GM23338 (cell line): ENCODE data around the gene TMEM163. TPM values are rescaled to one million over a fixed set of nuclear protein-coding genes. Genes with fewer than 3 reads are reported as not detected.

Experiments used
- ATAC-seq: fragments of 200-7000 bp; cut with Tn5 transposase; 3 replicates; pipeline ENCODE4 v1.9.1; 2020
- DNase-seq: peaks from one replicate; pipeline ENCODE4 v3.0.0-alpha.2; 2015; ENCODE audit warnings: low spot score
- H2AFZ ChIP-seq: fragments of 200-600 bp; sonication (generic); 2 replicates; pipeline ENCODE4 v1.8.0; 2016; ENCODE audit warnings: antibody characterized with exemption, mild to moderate bottlenecking, moderate library complexity
- H3F3A ChIP-seq: fragments of 200-600 bp; sonication (generic); replicated peaks from 2 replicates; pipeline ENCODE4 v1.8.0; 2017; ENCODE audit warnings: antibody characterized with exemption, mixed run types, low read depth
- H3K27ac ChIP-seq: fragments of 200-600 bp; sonication (generic); 2 replicates; pipeline ENCODE4 v1.6.1; 2016; ENCODE audit warnings: low read depth
- H3K27me3 ChIP-seq: fragments of 200-600 bp; sonication (generic); 2 replicates; pipeline ENCODE4 v1.8.0; 2016; ENCODE audit warnings: mild to moderate bottlenecking, mixed run types, moderate library complexity; ENCODE audit not compliant: insufficient read depth
- H3K36me3 ChIP-seq: fragments of 200-600 bp; sonication (generic); 2 replicates; pipeline ENCODE4 v1.8.0; 2016; ENCODE audit warnings: mild to moderate bottlenecking; ENCODE audit not compliant: insufficient read depth
- H3K4me1 ChIP-seq: fragments of 200-600 bp; sonication (generic); 2 replicates; pipeline ENCODE4 v1.8.0; 2016; ENCODE audit warnings: mild to moderate bottlenecking, moderate library complexity; ENCODE audit not compliant: insufficient read depth
- H3K4me2 ChIP-seq: fragments of 200-600 bp; sonication (generic); 2 replicates; pipeline ENCODE4 v1.7.1; 2017; ENCODE audit warnings: mixed run types
- H3K4me3 ChIP-seq: fragments of 200-600 bp; sonication (generic); 2 replicates; pipeline ENCODE4 v1.6.1; 2016; ENCODE audit warnings: mixed run types
- H3K79me2 ChIP-seq: fragments of 200-600 bp; sonication (generic); replicated peaks from 2 replicates; pipeline ENCODE4 v1.8.0; 2017; ENCODE audit warnings: mild to moderate bottlenecking; ENCODE audit not compliant: insufficient read depth
- H3K9me2 ChIP-seq: fragments of 200-600 bp; sonication (generic); 2 replicates; pipeline ENCODE4 v1.8.0; 2017; ENCODE audit not compliant: insufficient read depth
- H4K20me1 ChIP-seq: fragments of 200-600 bp; sonication (generic); replicated peaks from 2 replicates; pipeline ENCODE4 v1.8.0; 2017; ENCODE audit warnings: mild to moderate bottlenecking; ENCODE audit not compliant: insufficient read depth
- H3K27ac Mint-ChIP-seq: 2 replicates; pipeline ENCODE4 v1.8.0; 2020; ENCODE audit warnings: inconsistent platforms, mild to moderate bottlenecking, moderate library complexity, mixed read lengths
- H3K27me3 Mint-ChIP-seq: 3 replicates; pipeline ENCODE4 v1.8.0; 2022; ENCODE audit warnings: low read depth, mild to moderate bottlenecking, moderate library complexity, mixed read lengths, inconsistent platforms; ENCODE audit not compliant: insufficient read depth, poor library complexity
- H3K36me3 Mint-ChIP-seq: 3 replicates; pipeline ENCODE4 v1.8.0; 2021; ENCODE audit warnings: low read depth, mild to moderate bottlenecking, inconsistent platforms, moderate library complexity, mixed read lengths
- H3K4me1 Mint-ChIP-seq: 3 replicates; pipeline ENCODE4 v1.8.0; 2020; ENCODE audit warnings: mild to moderate bottlenecking, inconsistent platforms, mixed read lengths
- H3K4me3 Mint-ChIP-seq: 3 replicates; pipeline ENCODE4 v1.8.0; 2021; ENCODE audit warnings: moderate library complexity, mild to moderate bottlenecking, inconsistent platforms, mixed read lengths
- H3K9me3 Mint-ChIP-seq: 3 replicates; pipeline ENCODE4 v1.8.0; 2020; ENCODE audit warnings: moderate library complexity, mild to moderate bottlenecking, inconsistent platforms, mixed read lengths
- CREB1 ChIP-seq: fragments of 250-450 bp; sonication (Bioruptor Pico); IDR thresholded peaks from 2 replicates; pipeline ENCODE4 v1.5.0; 2020; ENCODE audit warnings: low read depth, mild to moderate bottlenecking, moderate library complexity
- CTCF ChIP-seq, 2 experiments: fragments of 200-600 bp in 1 of 2; sonication (generic) in 1 of 2; conservative IDR thresholded peaks; 2 replicates each; pipeline versions ENCODE4 v1.5.1 to v1.6.1; 2016 to 2017; ENCODE audit warnings: antibody characterized with exemption in 2 of 2, low read depth in 2 of 2, mild to moderate bottlenecking in 2 of 2, moderate library complexity in 1 of 2
- EZH2 ChIP-seq: fragments of 200-600 bp; sonication (generic); IDR thresholded peaks from one replicate; pipeline ENCODE4 v1.8.0; 2017; ENCODE audit warnings: antibody characterized with exemption, mild to moderate bottlenecking, low read depth; ENCODE audit not compliant: unreplicated experiment
- EZH2phosphoT487 ChIP-seq: fragments of 200-600 bp; sonication (generic); IDR thresholded peaks from one replicate; pipeline ENCODE4 v1.8.1; 2018; ENCODE audit warnings: antibody characterized with exemption; ENCODE audit not compliant: unreplicated experiment
- JUNB ChIP-seq: IDR thresholded peaks from one replicate; pipeline ENCODE4 v1.6.1; 2016; ENCODE audit warnings: antibody characterized with exemption; ENCODE audit not compliant: unreplicated experiment
- NANOG ChIP-seq: IDR thresholded peaks from 2 replicates; pipeline ENCODE4 v1.6.1; 2016; ENCODE audit warnings: antibody characterized with exemption, borderline replicate concordance
- POLR2AphosphoS5 ChIP-seq: IDR thresholded peaks from 2 replicates; pipeline ENCODE4 v1.6.1; 2016; ENCODE audit warnings: antibody characterized with exemption, low read depth
- REST ChIP-seq: IDR thresholded peaks from one replicate; pipeline ENCODE4 v1.6.1; 2018; ENCODE audit warnings: antibody characterized with exemption; ENCODE audit not compliant: unreplicated experiment
- STAT1 ChIP-seq: IDR thresholded peaks from one replicate; pipeline ENCODE4 v1.6.1; 2016; ENCODE audit warnings: antibody characterized with exemption; ENCODE audit not compliant: unreplicated experiment
- ZNF114 ChIP-seq: fragments of 250-450 bp; sonication (Bioruptor Pico); IDR thresholded peaks from 2 replicates; pipeline ENCODE4 v1.5.0; 2020; ENCODE audit warnings: mild to moderate bottlenecking, moderate library complexity
- ZNF331 ChIP-seq: fragments of 250-450 bp; sonication (Bioruptor Pico); IDR thresholded peaks from 2 replicates; pipeline ENCODE4 v1.5.0; 2020; ENCODE audit warnings: low read depth, mild to moderate bottlenecking, moderate library complexity
- polyA plus RNA-seq: library from polyadenylated mRNA; unstranded; fragments of >200 nt; fragmentation: Nextera tagmentation; extraction: Ambion mirVana; gene quantifications from 2 replicates; pipeline ENCODE4 v1.2.1, GENCODE V29; 2016
- total RNA-seq: library from RNA; depleted of rRNA; stranded (reverse); fragments of >200 nt; shearing (Covaris generic); gene quantifications from 2 replicates; pipeline ENCODE4 v1.2.3, GENCODE V29; 2014
- TF ChIP-seq, protein P1 (sequence below): IDR thresholded peaks from 2 replicates; pipeline ENCODE4 v1.6.1; 2016; ENCODE audit warnings: antibody characterized with exemption

The TMEM163 gene
- total and polyA plus RNA-seq, 2 experiments from 2014 or later, result 1.1 to 1.8 TPM

GRCh38 chr2:134636714-134637113, 82.1 kb downstream of the TMEM163 start (continued):
- TF ChIP-seq REST (no peak), ZNF114 (CRISPR knock-in tag) (no peak), EZH2 (no peak), ZNF331 (CRISPR knock-in tag) (no peak), POLR2AphosphoS5 (no peak), EZH2phosphoT487 (no peak), STAT1 (no peak), NANOG (no peak), CTCF (conservative IDR thresholded peaks at IDR 0.05; ENCODE audit: low read depth in 2 of 2) (no peak)
- TF ChIP-seq, protein P1, sequence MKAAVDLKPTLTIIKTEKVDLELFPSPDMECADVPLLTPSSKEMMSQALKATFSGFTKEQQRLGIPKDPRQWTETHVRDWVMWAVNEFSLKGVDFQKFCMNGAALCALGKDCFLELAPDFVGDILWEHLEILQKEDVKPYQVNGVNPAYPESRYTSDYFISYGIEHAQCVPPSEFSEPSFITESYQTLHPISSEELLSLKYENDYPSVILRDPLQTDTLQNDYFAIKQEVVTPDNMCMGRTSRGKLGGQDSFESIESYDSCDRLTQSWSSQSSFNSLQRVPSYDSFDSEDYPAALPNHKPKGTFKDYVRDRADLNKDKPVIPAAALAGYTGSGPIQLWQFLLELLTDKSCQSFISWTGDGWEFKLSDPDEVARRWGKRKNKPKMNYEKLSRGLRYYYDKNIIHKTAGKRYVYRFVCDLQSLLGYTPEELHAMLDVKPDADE, result no peak

- no peaks in the 10 kb centered on the region for H3K79me2 ChIP-seq
- H3K27ac Mint-ChIP-seq, result no peak overlapping the region
- no peak overlapping the region for H3K4me2 ChIP-seq
- TF ChIP-seq REST (no peak), JUNB (no peak), ZNF331 (CRISPR knock-in tag) (no peak), CREB1 (no peak), NANOG (no peak), EZH2 (no peak), EZH2phosphoT487 (no peak), CTCF (conservative IDR thresholded peaks at IDR 0.05; ENCODE audit: low read depth in 2 of 2) (no peak), STAT1 (no peak)
- TF ChIP-seq, protein P1, result no peak
Measured at GRCh38 chr2:134634054-134634753, 84.6 kb downstream of the TMEM163 start.

More at GRCh38 chr2:134634054-134634753, 84.6 kb downstream of the TMEM163 start:
- Histone ChIP-seq H3K9me2 (0 out of 2 replicates have a peak, but pooled peaks cover 3% of the 10 kb centered on the region), H3F3A (no peaks in the 10 kb centered on the region), H3K27ac (no peak overlapping the region), H4K20me1 (no peaks in the 10 kb centered on the region), H3K4me1 (no peaks in the 10 kb centered on the region), H3K4me3 (no peak overlapping the region), H3K27me3 (no peaks in the 10 kb centered on the region), H2AFZ (no peak overlapping the region), H3K36me3 (no peaks in the 10 kb centered on the region)
- Mint-ChIP-seq H3K4me1 (no peaks in the 10 kb centered on the region), H3K36me3 (no peaks in the 10 kb centered on the region), H3K4me3 (no peak overlapping the region), H3K27me3 (peaks cover 2% of the 10 kb centered on the region), H3K9me3 (no peaks in the 10 kb centered on the region)
- ATAC-seq, result no peak
- no peak for DNase-seq
